K562 (cell line): ENCODE data around the gene NUDT14. TPM values are rescaled to one million over a fixed set of nuclear protein-coding genes. Genes with fewer than 3 reads are reported as not detected.
A peak's percentile ranks its signal among the peaks of the same experiment; 100 is the strongest.

Experiments
- ATAC-seq: fragments of 200-7000 bp; cut with Tn5 transposase; 3 replicates; pipeline ENCODE4 v1.9.1; 2020; ENCODE audit warnings: moderate library complexity
- BruUV-seq: library from RNA; stranded (reverse); fragments of 400-500 nt; replicated peaks from 2 replicates; lab custom pipeline; 2021; lab: Mats Ljungman, UMichigan
- CTCF ChIA-PET: fragments of 300-600 bp; formaldehyde crosslinking; extraction: SDS; loops from one replicate; lab custom pipeline; 2021; ENCODE audit warnings: low intra/inter-chr PET ratio; lab: Yijun Ruan, JAX
- POLR2A ChIA-PET: fragments of 300-600, 350-650 bp; sonication (Branson Sonifier 250); formaldehyde crosslinking; extraction: SDS; loops from one replicate; lab custom pipeline; 2021; ENCODE audit warnings: antibody characterized with exemption, inconsistent platforms; lab: Yijun Ruan, JAX
- DNase-seq, 4 experiments: peaks; one replicate each; pipeline versions ENCODE4 v3.0.0 to v3.0.0-alpha.2; 2011 to 2018; ENCODE audit warnings: low spot score in 3 of 4, mixed read lengths in 3 of 4; ENCODE audit errors: extremely low read depth in 1 of 4
- FAIRE-seq: peaks from 2 replicates; lab custom pipeline; 2011; peaks lifted over from hg19 to GRCh38; lab: Jason Lieb, UNC
- H2AFZ ChIP-seq: 2 replicates; pipeline ENCODE4 v1.6.0; 2011; ENCODE audit warnings: low read depth, low read length, control low read depth, inconsistent platforms
- H3K27ac ChIP-seq: fragments of 200-600 bp; 3 replicates; pipeline ENCODE4 v1.8.0; 2011; ENCODE audit warnings: low read depth, mild to moderate bottlenecking, control low read depth, inconsistent platforms, low read length, moderate library complexity, mixed read lengths; ENCODE audit errors: extremely low read depth
- H3K27me3 ChIP-seq, 2 experiments: fragments of 300-600 bp in 1 of 2; 2 replicates in 1 of 2; 3 replicates in 1 of 2; pipeline versions ENCODE4 v1.6.0 to v1.8.0; 2011; ENCODE audit warnings: inconsistent platforms in 2 of 2, low read length in 2 of 2, mild to moderate bottlenecking in 1 of 2, mixed read lengths in 1 of 2, moderate library complexity in 1 of 2; ENCODE audit not compliant: control insufficient read depth in 2 of 2, insufficient read depth in 2 of 2
- H3K36me3 ChIP-seq: fragments of 300-600 bp; 3 replicates; pipeline ENCODE4 v1.8.0; 2011; ENCODE audit warnings: mild to moderate bottlenecking, low read length, inconsistent platforms; ENCODE audit not compliant: control insufficient read depth, insufficient read depth
- H3K4me1 ChIP-seq, 2 experiments: fragments of 200-600 bp in 1 of 2; replicated peaks in 1 of 2; 2 replicates in 1 of 2; 3 replicates in 1 of 2; pipeline versions ENCODE4 v1.5.1 to v1.8.0; 2011; ENCODE audit warnings: inconsistent platforms in 2 of 2, low read length in 2 of 2, mild to moderate bottlenecking in 1 of 2, mixed read lengths in 1 of 2, moderate library complexity in 1 of 2; ENCODE audit not compliant: control insufficient read depth in 2 of 2, insufficient read depth in 2 of 2
- H3K4me2 ChIP-seq: 2 replicates; pipeline ENCODE4 v1.6.1; 2011; ENCODE audit warnings: low read length, control low read depth, inconsistent platforms, mixed read lengths; ENCODE audit not compliant: insufficient read depth
- H3K4me3 ChIP-seq: fragments of 200-600 bp; sonication (generic), shearing (Covaris generic); 2 replicates; pipeline ENCODE4 v1.5.1; 2016; ENCODE audit warnings: control low read depth, inconsistent platforms
- H3K79me2 ChIP-seq: fragments of 200-600 bp; 3 replicates; pipeline ENCODE4 v1.8.0; 2011; ENCODE audit warnings: low read length, inconsistent platforms; ENCODE audit not compliant: control insufficient read depth, insufficient read depth
- H3K9ac ChIP-seq, 2 experiments: 2 replicates each; pipeline versions ENCODE4 v1.6.0 to v1.6.1; 2011; ENCODE audit warnings: low read depth in 2 of 2, low read length in 2 of 2, control low read depth in 1 of 2, inconsistent platforms in 1 of 2, mild to moderate bottlenecking in 1 of 2, mixed read lengths in 1 of 2; ENCODE audit not compliant: insufficient read depth in 1 of 2
- H3K9me1 ChIP-seq: one replicate; pipeline ENCODE4 v1.6.0; 2011; ENCODE audit warnings: inconsistent platforms, mild to moderate bottlenecking, low read length, moderate library complexity; ENCODE audit not compliant: control insufficient read depth, insufficient read depth
- H3K9me3 ChIP-seq: replicated peaks from 2 replicates; pipeline ENCODE4 v1.5.1; 2011; ENCODE audit warnings: low read depth, low read length, inconsistent platforms; ENCODE audit not compliant: control insufficient read depth, insufficient read depth
- H4K20me1 ChIP-seq: replicated peaks from 2 replicates; pipeline ENCODE4 v1.6.1; 2011; ENCODE audit warnings: low read length, inconsistent platforms, mixed read lengths; ENCODE audit not compliant: control insufficient read depth, insufficient read depth
- RBM22 ChIP-seq: fragments of 200-400 bp; formaldehyde crosslinking; IDR thresholded peaks from 2 replicates; pipeline ENCODE4 v1.6.1; 2018; ENCODE audit warnings: low read length, low read depth; ENCODE audit not compliant: poor library complexity, severe bottlenecking
- U2AF1 ChIP-seq: fragments of 200-400 bp; formaldehyde crosslinking; optimal IDR thresholded peaks from 2 replicates; pipeline ENCODE3; 2017; ENCODE audit warnings: mild to moderate bottlenecking, low read depth, low read length, moderate library complexity
- WGBS: fragments of 100-300 bp; shearing (Covaris generic); methylation state at CpG from one replicate; pipeline ENCODE4 v1.1.6; 2016; ENCODE audit warnings: low coverage, mixed read lengths; ENCODE audit not compliant: insufficient coverage; ENCODE audit errors: missing lambda C conversion rate; 5-methylcytosine and 5-hydroxymethylcytosine counted together
- in situ Hi-C: fragments of 300-500 bp; cut with MboI; formaldehyde crosslinking; loops from 4 replicates; pipeline ENCODE4 v1.15.0; 2018; ENCODE audit warnings: inconsistent platforms, mixed read lengths
- intact Hi-C: fragments of 100-400 bp; cut with micrococcal nuclease; formaldehyde crosslinking; loops from 2 replicates; pipeline ENCODE4 v1.14.2; 2022
- polyA plus RNA-seq, 8 experiments: library from polyadenylated mRNA; depleted of rRNA in 4 of 8; stranded (reverse) in 5 of 8; unstranded in 3 of 8; fragments of >200 nt; fragmentation: Nextera tagmentation in 2 of 8; fragmentation: Illumina TruSeq in 1 of 8; extraction: Ambion mirVana in 2 of 8; extraction: Trizol in 1 of 8; gene quantifications; 2 replicates each; pipeline versions ENCODE4 v1.2.1 to v1.2.3, GENCODE V29; 2011 to 2014; ENCODE audit warnings: inconsistent platforms in 1 of 8, missing spikeins in 1 of 8
- total RNA-seq, 7 experiments: library from RNA; depleted of rRNA in 6 of 7; stranded (reverse); fragments of >200 nt in 6 of 7; fragmentation: Illumina TruSeq in 2 of 7; extraction: Trizol in 2 of 7; gene quantifications; 2 replicates each; pipeline versions ENCODE4 v1.2.1 to v1.2.3, GENCODE V29; 2011 to 2021; ENCODE audit warnings: low replicate concordance in 1 of 7
- TF ChIP-seq, protein P1 (sequence below): sonication (generic); formaldehyde crosslinking; IDR thresholded peaks from 2 replicates; pipeline ENCODE4 v1.8.1; 2023; ENCODE audit warnings: mild to moderate bottlenecking, missing genetic modification reagents

The NUDT14 gene
- total and polyA plus RNA-seq, 9 of the 15 experiments (the other 6 are each of a cell fraction or from before 2014, with no cell fraction given), result 0.14 to 16.3 (median 8.2) TPM

GRCh38 chr14:105216490-105217247, 35.6 kb upstream of the NUDT14 start:
- Histone ChIP-seq H3K79me2 (no peaks in the 10 kb centered on the region), H3K4me1 (peaks cover 0 to 9% of the 10 kb centered on the region in 2 experiments; a peak in 2 of 5 replicates), H3K27ac (no peak overlapping the region), H3K36me3 (peaks cover 22% of the 10 kb centered on the region; the same call in 1 of the 3 replicates), H3K9me3 (no peaks in the 10 kb centered on the region), H3K9ac (no peak overlapping the region), H3K27me3 (no peaks in the 10 kb centered on the region), H3K9me1 (no peaks in the 10 kb centered on the region), H4K20me1 (no peaks in the 10 kb centered on the region), H2AFZ (no peak overlapping the region), H3K4me3 (no peak overlapping the region), H3K4me2 (no peak overlapping the region)
- ChIA-PET CTCF (interaction anchor here (0.6 kb wide), 1 partner anchor 85 kb away, joined by 3 read pairs; no protein-coding TSS in a partner anchor), POLR2A (no interaction called here)
- in situ Hi-C loops, result no loop called here
- TF ChIP-seq, protein P1, sequence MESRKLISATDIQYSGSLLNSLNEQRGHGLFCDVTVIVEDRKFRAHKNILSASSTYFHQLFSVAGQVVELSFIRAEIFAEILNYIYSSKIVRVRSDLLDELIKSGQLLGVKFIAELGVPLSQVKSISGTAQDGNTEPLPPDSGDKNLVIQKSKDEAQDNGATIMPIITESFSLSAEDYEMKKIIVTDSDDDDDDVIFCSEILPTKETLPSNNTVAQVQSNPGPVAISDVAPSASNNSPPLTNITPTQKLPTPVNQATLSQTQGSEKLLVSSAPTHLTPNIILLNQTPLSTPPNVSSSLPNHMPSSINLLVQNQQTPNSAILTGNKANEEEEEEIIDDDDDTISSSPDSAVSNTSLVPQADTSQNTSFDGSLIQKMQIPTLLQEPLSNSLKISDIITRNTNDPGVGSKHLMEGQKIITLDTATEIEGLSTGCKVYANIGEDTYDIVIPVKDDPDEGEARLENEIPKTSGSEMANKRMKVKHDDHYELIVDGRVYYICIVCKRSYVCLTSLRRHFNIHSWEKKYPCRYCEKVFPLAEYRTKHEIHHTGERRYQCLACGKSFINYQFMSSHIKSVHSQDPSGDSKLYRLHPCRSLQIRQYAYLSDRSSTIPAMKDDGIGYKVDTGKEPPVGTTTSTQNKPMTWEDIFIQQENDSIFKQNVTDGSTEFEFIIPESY (CRISPR knock-in tag), result peak; percentile 50; the same call in 1 of the 2 replicates
- TF ChIP-seq U2AF1 (no peak), RBM22 (peak; percentile 52)
- no TSS peak for BruUV-seq
- ATAC-seq (no peak), DNase-seq (no peak), FAIRE-seq (no peak)
- 96% methylated on average over 10 of the region's 30 CpGs for WGBS
- intact Hi-C loops, result no loop called here
